Stimulated activated CD8-positive, alpha-beta memory T cell treated with anti-CD3 and anti-CD28 coated beads, Interleukin-2, amount 100 ng/mL, for 1 hour (primary cell): ENCODE data around the gene MGRN1.

ENCODE experiments used
- DNase-seq, 2 donors: peaks; one replicate each; pipeline ENCODE4 v3.0.0-alpha.2; 2020; ENCODE audit warnings: low read depth in 2 of 2

Gene MGRN1

GRCh38 chr16:4652561-4652960 is 27.9 kb downstream of the MGRN1 start:
- no peak for DNase-seq

DNA sequence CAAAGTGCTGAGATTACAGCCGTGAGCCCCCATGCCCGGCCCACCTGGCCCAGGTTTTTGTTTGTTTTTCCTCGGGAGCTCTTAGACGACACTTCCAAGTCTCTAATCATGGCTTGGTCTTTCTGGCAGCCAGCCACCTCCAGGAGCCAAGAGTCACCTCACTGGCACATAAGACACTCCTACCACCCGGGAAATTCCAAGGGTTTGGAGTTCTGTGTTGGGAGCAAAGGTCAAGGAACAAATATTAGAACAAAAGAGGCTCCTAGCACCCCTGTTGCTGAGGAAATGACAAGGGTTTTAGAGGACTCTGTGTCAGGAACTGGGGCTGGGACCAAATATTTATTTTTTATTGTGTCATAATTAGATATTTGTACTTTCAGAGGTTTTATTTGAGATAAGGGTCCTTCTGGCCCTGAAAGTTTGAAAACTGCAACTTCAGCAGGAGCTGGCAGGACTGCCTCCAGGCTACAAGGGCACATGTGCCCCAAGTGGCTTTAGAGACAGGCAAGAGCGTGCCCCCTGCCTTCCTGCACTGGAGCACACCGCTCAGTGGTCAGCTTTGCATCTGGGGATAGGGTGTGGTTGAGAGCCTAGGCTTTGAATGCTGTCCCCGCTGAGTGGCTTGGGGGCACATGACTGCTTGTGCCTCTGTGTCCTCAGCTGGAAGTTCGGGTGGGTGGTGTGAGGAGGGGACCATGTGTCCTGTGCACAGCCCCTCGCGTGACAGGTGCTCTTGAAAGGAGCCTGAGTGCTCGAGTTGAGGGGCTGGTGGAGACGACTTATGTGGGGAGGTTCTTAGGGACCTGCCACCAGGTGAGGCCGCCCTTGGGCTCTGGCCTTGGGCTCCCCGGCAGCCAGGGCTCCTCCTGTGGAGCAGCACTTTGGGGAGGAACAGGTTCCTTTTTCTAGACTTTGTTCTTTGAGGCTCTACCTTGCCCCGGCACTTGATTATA is 29.7 kb downstream of the MGRN1 start:
- DNase-seq = no peak

GRCh38 chr16:4654964-4655590 is 30.5 kb downstream of the MGRN1 start:
- no peak for DNase-seq

DNA sequence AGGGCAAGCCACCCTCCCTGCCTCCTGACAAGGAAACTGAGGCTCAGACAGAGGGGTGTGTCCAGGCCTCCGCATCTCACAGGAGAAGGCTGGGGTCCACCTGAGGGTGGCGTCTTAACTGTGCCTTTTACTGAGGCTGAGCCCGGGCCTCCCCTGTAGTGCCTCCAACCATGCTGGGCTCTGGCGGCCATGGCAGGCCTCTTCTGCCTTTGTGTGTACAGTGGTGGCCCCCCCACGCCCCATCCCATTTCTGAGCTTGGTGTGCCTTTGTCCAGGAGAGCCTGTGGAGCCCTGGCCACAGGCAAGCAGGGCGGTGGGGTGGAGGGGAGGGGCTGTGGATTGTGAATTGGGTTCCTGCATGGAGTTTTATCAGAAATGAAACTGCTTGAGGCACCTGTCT is 31.2 kb downstream of the MGRN1 start:
- no peak for DNase-seq

- DNase-seq = no peak
These were observed 31.6 kb downstream of the MGRN1 start for GRCh38 chr16:4656221-4656620.

- DNase-seq = no peak
These were observed 32.4 kb downstream of the MGRN1 start for GRCh38 chr16:4656695-4657686.

GRCh38 chr16:4659363-4660353 is 35.0 kb downstream of the MGRN1 start:
- DNase-seq = no peak

DNA sequence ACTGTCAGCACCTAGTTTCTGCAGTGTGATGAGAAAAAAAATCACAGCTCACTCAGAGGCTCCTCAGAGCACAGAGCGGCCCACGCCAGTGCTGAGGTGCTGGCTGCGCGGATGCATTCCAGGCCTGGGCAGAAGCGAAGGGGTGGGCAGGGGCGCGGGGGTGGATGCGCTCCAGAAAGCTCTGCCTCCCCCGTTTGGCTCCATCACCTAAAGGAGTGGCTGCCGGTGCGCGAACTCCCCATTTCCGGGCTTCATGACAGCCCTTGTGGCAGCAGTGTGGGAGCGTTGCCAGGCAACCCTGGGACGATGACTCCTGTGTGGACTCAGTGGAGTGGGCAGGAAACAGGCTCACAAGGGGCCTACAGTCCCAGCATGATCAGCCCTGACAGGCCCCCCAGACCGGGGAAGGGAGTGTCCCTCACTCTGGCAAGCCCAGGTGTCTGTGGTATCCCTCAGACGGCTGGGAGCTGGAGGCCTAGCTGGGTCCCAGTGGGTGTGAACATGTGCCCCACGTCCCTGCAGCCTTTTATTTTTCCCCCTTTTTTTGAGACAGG is 35.9 kb downstream of the MGRN1 start:
- DNase-seq = peak in 1 of 2 donors; percentile 41

GRCh38 chr16:4661661-4662060 is 37.0 kb downstream of the MGRN1 start:
- DNase-seq = no peak

DNA sequence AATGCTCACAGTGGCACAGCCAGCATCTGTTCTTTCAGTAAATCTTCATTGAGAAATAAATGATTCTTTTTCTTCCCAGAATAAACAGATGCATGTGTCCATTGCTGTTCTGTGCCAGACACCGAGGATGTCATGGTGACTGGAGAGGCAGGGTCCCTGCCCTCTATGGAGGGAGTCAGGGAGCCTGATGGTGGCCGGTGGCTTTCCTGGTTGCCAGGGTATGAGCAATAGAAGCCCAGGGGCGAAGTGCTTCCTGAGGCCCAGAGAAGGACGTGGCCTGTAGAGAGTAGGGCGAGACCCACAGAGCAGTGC is 38.8 kb downstream of the MGRN1 start:
- DNase-seq = no peak

- DNase-seq = no peak
These were observed 39.3 kb downstream of the MGRN1 start for GRCh38 chr16:4663777-4664465.

DNA sequence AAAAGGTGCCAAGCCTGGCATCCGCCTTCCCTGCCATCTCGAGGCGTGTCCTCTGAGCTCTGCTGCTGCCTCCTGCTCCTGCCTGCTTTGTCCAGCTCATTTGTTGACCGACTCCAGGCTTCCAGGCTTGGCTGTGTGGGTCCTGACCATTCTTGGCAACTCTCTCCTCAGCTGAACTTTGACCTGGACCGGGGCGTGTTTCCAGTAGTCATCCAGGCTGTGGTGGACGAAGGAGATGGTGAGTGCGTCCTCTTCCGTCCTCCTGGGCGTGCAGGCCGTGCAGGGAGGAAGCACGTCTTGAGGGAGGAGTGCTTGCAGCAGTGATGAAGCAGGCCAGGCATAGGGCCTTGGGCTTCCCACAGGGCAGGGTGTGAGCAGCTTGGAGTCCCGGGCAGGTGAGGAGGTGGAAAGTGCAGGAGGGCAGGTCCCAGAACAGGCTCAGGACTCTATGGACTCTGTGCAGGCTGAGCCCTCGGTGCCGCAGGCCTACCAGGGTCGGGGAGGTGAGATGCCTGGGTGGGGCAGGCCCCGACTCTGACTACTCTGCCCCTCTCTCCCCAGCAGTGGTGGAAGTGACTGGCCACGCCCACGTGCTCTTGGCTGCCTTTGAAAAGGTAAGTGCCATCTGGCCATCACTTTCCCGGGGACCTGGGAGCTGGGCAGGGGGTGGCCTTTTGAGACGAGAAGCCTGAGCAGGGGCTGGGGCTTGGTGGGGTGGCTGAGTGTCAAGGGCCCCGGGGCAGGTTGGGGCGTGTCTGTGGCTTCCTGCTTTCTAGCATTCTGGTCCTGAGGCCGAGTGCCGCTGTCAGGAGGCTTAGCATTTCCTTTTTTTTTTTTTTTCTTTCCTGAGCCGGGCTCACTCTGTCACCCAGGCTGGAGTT is 40.2 kb downstream of the MGRN1 start:
- DNase-seq = peak in 1 of 2 donors; percentile 42

GRCh38 chr16:4666537-4667202 is 42.0 kb downstream of the MGRN1 start:
- DNase-seq = no peak

DNA sequence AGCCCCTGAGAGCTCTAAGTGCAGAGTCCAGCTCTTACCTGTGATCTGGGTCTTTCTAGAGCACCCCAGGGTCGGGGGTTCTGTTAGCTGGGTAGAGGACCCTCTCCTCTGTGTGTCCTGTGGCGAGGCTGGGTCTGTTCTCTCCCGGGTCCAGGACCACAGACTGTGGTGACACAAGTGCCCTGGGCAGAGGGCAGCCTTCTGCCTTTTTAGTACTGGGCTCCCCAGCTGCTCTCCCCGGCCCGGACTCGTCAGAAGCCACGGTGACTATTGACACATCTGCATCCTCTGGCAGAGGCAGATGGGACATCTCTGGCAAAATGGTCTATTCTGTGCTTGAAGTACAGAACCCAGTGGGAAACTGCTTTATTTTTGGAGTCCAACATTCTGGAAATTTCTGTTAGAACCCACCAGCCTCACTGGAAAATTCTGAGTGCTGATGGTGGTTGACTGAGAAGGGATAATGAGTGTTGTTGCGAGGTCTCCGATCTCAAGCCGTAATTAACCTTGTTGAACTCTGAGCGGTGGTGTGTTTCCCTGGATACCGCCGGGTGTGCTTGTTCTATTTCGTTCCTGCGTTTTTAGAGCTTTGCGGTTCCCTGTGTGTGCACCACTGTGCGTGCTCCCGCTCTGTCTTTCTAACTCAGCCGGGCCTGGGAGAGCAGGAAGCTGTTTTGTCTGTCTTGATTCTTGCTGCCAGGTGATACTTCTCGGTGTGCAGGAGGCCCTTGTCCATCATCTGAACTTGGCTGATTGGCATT is 42.8 kb downstream of the MGRN1 start:
- DNase-seq = no peak

- DNase-seq = no peak
These were observed 43.8 kb downstream of the MGRN1 start for GRCh38 chr16:4668313-4668960.

GRCh38 chr16:4673387-4674046 is 48.9 kb downstream of the MGRN1 start:
- DNase-seq = no peak
